NCI-H1930 (cell line): Measurements from ENCODE around the gene EFEMP1.

Source experiments
- DNase-seq, 2 experiments: peaks; one replicate each; lab custom pipeline; 2025; lab: John Stamatoyannopoulos, UW

The EFEMP1 gene

GRCh38 chr2:55923091-55923981 is at the start of gene EFEMP1:
TSS of gene EFEMP1 (minus strand) at chr2:55923782. CDS start at chr2:55922440, 1,342 bp downstream.
- peak in 1 of 2 experiments; percentile 43 for DNase-seq

GRCh38 chr2:55970500-55970899 is 46.9 kb upstream of the EFEMP1 start:
- DNase-seq, result no peak

- DNase-seq, result no peak
Measured at GRCh38 chr2:55968941-55969340, 45.4 kb upstream of the EFEMP1 start.

GRCh38 chr2:55966401-55967118 is 43.0 kb upstream of the EFEMP1 start:
- DNase-seq, result no peak

- no peak for DNase-seq
Measured at GRCh38 chr2:55965966-55966365, 42.4 kb upstream of the EFEMP1 start.

- no peak for DNase-seq
Measured at GRCh38 chr2:55965276-55965675, 41.7 kb upstream of the EFEMP1 start.

- DNase-seq, result no peak
Measured at GRCh38 chr2:55962915-55963314, 39.3 kb upstream of the EFEMP1 start.

GRCh38 chr2:55961318-55961911 is 37.8 kb upstream of the EFEMP1 start:
- DNase-seq, result no peak

GRCh38 chr2:55958756-55959155 is 35.2 kb upstream of the EFEMP1 start:
- no peak for DNase-seq

GRCh38 chr2:55957142-55957541 is 33.6 kb upstream of the EFEMP1 start:
- no peak for DNase-seq

GRCh38 chr2:55954306-55955035 is 30.9 kb upstream of the EFEMP1 start:
- no peak for DNase-seq

GRCh38 chr2:55952415-55952814 is 28.8 kb upstream of the EFEMP1 start:
- DNase-seq, result no peak

GRCh38 chr2:55951533-55951932 is 28.0 kb upstream of the EFEMP1 start:
- DNase-seq, result no peak

GRCh38 chr2:55949613-55950012 is 26.0 kb upstream of the EFEMP1 start:
- no peak for DNase-seq

- no peak for DNase-seq
Measured at GRCh38 chr2:55949211-55949610, 25.6 kb upstream of the EFEMP1 start.

GRCh38 chr2:55948176-55948923 is 24.8 kb upstream of the EFEMP1 start:
- no peak for DNase-seq

- no peak for DNase-seq
Measured at GRCh38 chr2:55947752-55948151, 24.2 kb upstream of the EFEMP1 start.

- no peak for DNase-seq
Measured at GRCh38 chr2:55946793-55947192, 23.2 kb upstream of the EFEMP1 start.

GRCh38 chr2:55943466-55943865 is 19.9 kb upstream of the EFEMP1 start:
- no peak for DNase-seq

GRCh38 chr2:55936351-55936750 is 12.8 kb upstream of the EFEMP1 start:
- DNase-seq, result no peak

GRCh38 chr2:55934337-55934736 is 10.8 kb upstream of the EFEMP1 start:
- no peak for DNase-seq
